GM18868 (cell line): ENCODE results near the gene ARRB1.
A peak's percentile ranks its signal among the peaks of the same experiment; 100 is the strongest.

Source experiments
- ATAC-seq: cut with Tn5 transposase; IDR thresholded peaks from one replicate; pipeline ENCODE4 v1.9.1; 2021; ENCODE audit warnings: mild to moderate bottlenecking, moderate library complexity; ENCODE audit not compliant: unreplicated experiment

The ARRB1 gene

GRCh38 chr11:75262961-75263852 lies 88.3 kb downstream of the ARRB1 start:
- ATAC-seq, result no peak

GRCh38 chr11:75262436-75262835 lies 89.0 kb downstream of the ARRB1 start:
- ATAC-seq, result no peak

- no peak for ATAC-seq
Observed at GRCh38 chr11:75261902-75262361, 89.5 kb downstream of the ARRB1 start.

- no peak for ATAC-seq
Observed at GRCh38 chr11:75260396-75261170, 90.9 kb downstream of the ARRB1 start.

GRCh38 chr11:75254326-75254725 lies 97.1 kb downstream of the ARRB1 start:
- ATAC-seq, result no peak

GRCh38 chr11:75249704-75250103 lies 101.8 kb downstream of the ARRB1 start:
- ATAC-seq, result no peak

GRCh38 chr11:75248924-75249256 lies 102.6 kb downstream of the ARRB1 start:
- no peak for ATAC-seq

- ATAC-seq, result no peak
Observed at GRCh38 chr11:75246671-75247350, 104.7 kb downstream of the ARRB1 start.

GRCh38 chr11:75246006-75246670 lies 105.3 kb downstream of the ARRB1 start:
- ATAC-seq, result no peak

- ATAC-seq, result no peak
Observed at GRCh38 chr11:75245356-75246005, 106.0 kb downstream of the ARRB1 start.

- ATAC-seq, result no peak
Observed at GRCh38 chr11:75244052-75244814, 107.2 kb downstream of the ARRB1 start.

- ATAC-seq, result no peak
Observed at GRCh38 chr11:75242722-75243600, 108.5 kb downstream of the ARRB1 start.

- no peak for ATAC-seq
Observed at GRCh38 chr11:75241906-75242644, 109.4 kb downstream of the ARRB1 start.

- ATAC-seq, result peak; percentile 85
Observed at GRCh38 chr11:75241036-75241905, 110.2 kb downstream of the ARRB1 start.

- no peak for ATAC-seq
Observed at GRCh38 chr11:75240311-75241035, 111.0 kb downstream of the ARRB1 start, which contains the start of gene TPBGL. Gene TPBGL (plus strand): TSS chr11:75240774. CDS start chr11:75241050, 276 bp downstream.
